ENCODE measurements around the gene CAPZB.
A peak's percentile ranks its signal among the peaks of the same experiment; 100 is the strongest.

Gene CAPZB

GRCh38 chr1:19484338-19484797 lies 971 bp downstream of the CAPZB start:
- Mint-ChIP-seq H3K4me3 (peak overlapping the region; percentile 94), H3K27ac (peak overlapping the region; percentile 91), H3K9me3 (no peaks in the 10 kb centered on the region), H3K36me3 (ENCODE audit: low read depth) (peaks cover 20% of the 10 kb centered on the region), H3K27me3 (no peaks in the 10 kb centered on the region), H3K4me1 (ENCODE audit: low read depth) (peaks cover 71% of the 10 kb centered on the region)

- Mint-ChIP-seq H3K27me3 (no peaks in the 10 kb centered on the region), H3K36me3 (ENCODE audit: low read depth) (peaks cover 22% of the 10 kb centered on the region), H3K9me3 (no peaks in the 10 kb centered on the region), H3K4me3 (peak overlapping the region; percentile 94), H3K27ac (peak overlapping the region; percentile 93), H3K4me1 (ENCODE audit: low read depth) (peaks cover 78% of the 10 kb centered on the region)
Observed at GRCh38 chr1:19483691-19484090, 1.6 kb downstream of the CAPZB start.

GRCh38 chr1:19483261-19483660 lies 2.1 kb downstream of the CAPZB start:
- Mint-ChIP-seq H3K27ac (peak overlapping the region; percentile 93), H3K4me3 (peak overlapping the region; percentile 94), H3K36me3 (ENCODE audit: low read depth) (peaks cover 26% of the 10 kb centered on the region)

GRCh38 chr1:19481826-19482398 lies 3.4 kb downstream of the CAPZB start:
- Mint-ChIP-seq H3K9me3 (no peaks in the 10 kb centered on the region), H3K27me3 (no peaks in the 10 kb centered on the region), H3K4me1 (ENCODE audit: low read depth) (peaks cover 78% of the 10 kb centered on the region), H3K27ac (peak overlapping the region; percentile 34), H3K36me3 (ENCODE audit: low read depth) (peaks cover 28% of the 10 kb centered on the region), H3K4me3 (no peak overlapping the region)

More at GRCh38 chr1:19483261-19483660, 2.1 kb downstream of the CAPZB start:
- H3K4me1 Mint-ChIP-seq (ENCODE audit: low read depth): peaks cover 78% of the 10 kb centered on the region
- no peaks in the 10 kb centered on the region for H3K27me3 Mint-ChIP-seq
- no peaks in the 10 kb centered on the region for H3K9me3 Mint-ChIP-seq

- H3K4me3 Mint-ChIP-seq: no peak overlapping the region
- H3K4me1 Mint-ChIP-seq (ENCODE audit: low read depth): peaks cover 86% of the 10 kb centered on the region
- H3K36me3 Mint-ChIP-seq (ENCODE audit: low read depth): peaks cover 25% of the 10 kb centered on the region
- no peaks in the 10 kb centered on the region for H3K9me3 Mint-ChIP-seq
- H3K27me3 Mint-ChIP-seq: no peaks in the 10 kb centered on the region
- no peak overlapping the region for H3K27ac Mint-ChIP-seq
Observed at GRCh38 chr1:19480282-19480681, 5.1 kb downstream of the CAPZB start.

- H3K27ac Mint-ChIP-seq: peak overlapping the region; percentile 69
- no peaks in the 10 kb centered on the region for H3K27me3 Mint-ChIP-seq
- peaks cover 27% of the 10 kb centered on the region for H3K36me3 Mint-ChIP-seq (ENCODE audit: low read depth)
- peaks cover 94% of the 10 kb centered on the region for H3K4me1 Mint-ChIP-seq (ENCODE audit: low read depth)
- H3K9me3 Mint-ChIP-seq: no peaks in the 10 kb centered on the region
- no peak overlapping the region for H3K4me3 Mint-ChIP-seq
Observed at GRCh38 chr1:19479351-19480120, 5.8 kb downstream of the CAPZB start.

- Mint-ChIP-seq H3K36me3 (ENCODE audit: low read depth) (peaks cover 25% of the 10 kb centered on the region), H3K4me3 (peak overlapping the region; percentile 76), H3K9me3 (no peaks in the 10 kb centered on the region), H3K4me1 (ENCODE audit: low read depth) (peaks cover 97% of the 10 kb centered on the region), H3K27me3 (no peaks in the 10 kb centered on the region), H3K27ac (peak overlapping the region; percentile 90)
Observed at GRCh38 chr1:19478322-19478721, 7.0 kb downstream of the CAPZB start.

GRCh38 chr1:19477284-19478249 lies 7.8 kb downstream of the CAPZB start:
- H3K4me3 Mint-ChIP-seq: peak overlapping the region; percentile 76
- H3K27me3 Mint-ChIP-seq: no peaks in the 10 kb centered on the region
- no peaks in the 10 kb centered on the region for H3K9me3 Mint-ChIP-seq
- peak overlapping the region; percentile 90 for H3K27ac Mint-ChIP-seq
- peaks cover 96% of the 10 kb centered on the region for H3K4me1 Mint-ChIP-seq (ENCODE audit: low read depth)
- H3K36me3 Mint-ChIP-seq (ENCODE audit: low read depth): peaks cover 26% of the 10 kb centered on the region

GRCh38 chr1:19476450-19477190 lies 8.7 kb downstream of the CAPZB start:
- Mint-ChIP-seq H3K4me3 (peak overlapping the region; percentile 76), H3K27ac (peak overlapping the region; percentile 90), H3K9me3 (no peaks in the 10 kb centered on the region), H3K4me1 (ENCODE audit: low read depth) (peaks cover 95% of the 10 kb centered on the region), H3K36me3 (ENCODE audit: low read depth) (peaks cover 32% of the 10 kb centered on the region), H3K27me3 (no peaks in the 10 kb centered on the region)

GRCh38 chr1:19475296-19475695 lies 10.0 kb downstream of the CAPZB start:
- H3K4me1 Mint-ChIP-seq (ENCODE audit: low read depth): peaks cover 96% of the 10 kb centered on the region
- no peaks in the 10 kb centered on the region for H3K9me3 Mint-ChIP-seq
- no peaks in the 10 kb centered on the region for H3K27me3 Mint-ChIP-seq
- no peak overlapping the region for H3K4me3 Mint-ChIP-seq
- peaks cover 41% of the 10 kb centered on the region for H3K36me3 Mint-ChIP-seq (ENCODE audit: low read depth)
- H3K27ac Mint-ChIP-seq: no peak overlapping the region

GRCh38 chr1:19472174-19472573 lies 13.2 kb downstream of the CAPZB start:
- H3K27ac Mint-ChIP-seq: peak overlapping the region; percentile 63
- H3K4me1 Mint-ChIP-seq (ENCODE audit: low read depth): peaks cover 96% of the 10 kb centered on the region
- no peaks in the 10 kb centered on the region for H3K27me3 Mint-ChIP-seq
- peaks cover 40% of the 10 kb centered on the region for H3K36me3 Mint-ChIP-seq (ENCODE audit: low read depth)
- H3K4me3 Mint-ChIP-seq: no peak overlapping the region
- no peaks in the 10 kb centered on the region for H3K9me3 Mint-ChIP-seq

GRCh38 chr1:19469004-19469403 lies 16.3 kb downstream of the CAPZB start:
- Mint-ChIP-seq H3K27me3 (no peaks in the 10 kb centered on the region), H3K4me3 (peak overlapping the region; percentile 66), H3K36me3 (ENCODE audit: low read depth) (peaks cover 49% of the 10 kb centered on the region), H3K9me3 (no peaks in the 10 kb centered on the region), H3K27ac (peak overlapping the region; percentile 93), H3K4me1 (ENCODE audit: low read depth) (peaks cover 97% of the 10 kb centered on the region)

GRCh38 chr1:19468397-19468956 lies 16.9 kb downstream of the CAPZB start:
- Mint-ChIP-seq H3K36me3 (ENCODE audit: low read depth) (peaks cover 55% of the 10 kb centered on the region), H3K9me3 (no peaks in the 10 kb centered on the region), H3K27me3 (no peaks in the 10 kb centered on the region), H3K4me1 (ENCODE audit: low read depth) (peaks cover 97% of the 10 kb centered on the region), H3K4me3 (peak overlapping the region; percentile 66), H3K27ac (peak overlapping the region; percentile 93)

All from stimulated activated naive CD8-positive, alpha-beta T cell treated with anti-CD3 and anti-CD28 coated beads, Interleukin-15, Interleukin-2, amounts not matched to agents 100 ng/mL and 50 ng/mL, for 24 hours (primary cell).